GM11168 (cell line): ENCODE results near the gene DAAM1.

Experiments
- in situ Hi-C: fragments of 300-500 bp; cut with MboI; formaldehyde crosslinking; loops from one replicate; pipeline ENCODE4 v1.12.0; 2022; ENCODE audit warnings: low sequenced_read_pairs; ENCODE audit not compliant: unreplicated experiment

Gene DAAM1

DNA sequence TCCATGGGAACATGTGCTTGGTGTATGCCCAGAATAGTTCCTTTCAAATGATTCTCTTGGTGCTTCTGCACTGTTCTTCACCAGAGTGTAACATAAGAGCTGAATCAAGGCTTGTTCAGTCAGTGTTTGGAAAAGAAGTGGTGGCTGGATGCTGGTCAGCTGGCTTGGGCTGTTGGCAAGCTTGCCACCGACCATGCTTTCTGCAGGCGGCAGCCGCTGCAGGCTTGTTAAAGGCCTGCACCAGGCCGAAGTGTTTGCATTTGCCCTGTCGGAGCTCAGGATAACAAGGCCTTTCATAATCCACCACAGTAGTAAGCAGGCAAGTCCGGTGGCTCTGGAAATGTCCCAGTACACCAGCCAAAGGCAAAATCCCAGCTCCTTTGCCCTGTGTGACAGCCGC, 26.9 kb downstream of the DAAM1 start:
- in situ Hi-C loops: no loop called here

DNA sequence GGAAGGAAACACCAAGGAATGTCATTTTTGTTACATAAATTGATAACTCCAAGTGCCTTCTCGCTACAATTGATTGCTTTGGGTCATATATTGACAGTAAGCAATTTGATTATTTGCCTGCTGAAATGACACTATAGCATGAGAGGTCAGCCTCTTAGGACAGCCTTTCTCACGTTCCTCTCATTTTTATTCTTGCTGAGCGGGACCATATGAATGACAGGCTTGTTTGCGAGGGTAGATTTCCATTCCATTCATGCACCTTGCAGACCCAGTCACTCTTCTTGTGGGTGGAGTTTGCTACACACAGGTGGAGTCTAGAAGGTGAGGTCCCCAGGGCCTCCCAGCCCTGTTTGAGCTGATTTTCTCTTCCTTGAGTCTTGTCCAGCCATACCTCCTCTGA, 27.3 kb downstream of the DAAM1 start:
- in situ Hi-C loops: no loop called here

DNA sequence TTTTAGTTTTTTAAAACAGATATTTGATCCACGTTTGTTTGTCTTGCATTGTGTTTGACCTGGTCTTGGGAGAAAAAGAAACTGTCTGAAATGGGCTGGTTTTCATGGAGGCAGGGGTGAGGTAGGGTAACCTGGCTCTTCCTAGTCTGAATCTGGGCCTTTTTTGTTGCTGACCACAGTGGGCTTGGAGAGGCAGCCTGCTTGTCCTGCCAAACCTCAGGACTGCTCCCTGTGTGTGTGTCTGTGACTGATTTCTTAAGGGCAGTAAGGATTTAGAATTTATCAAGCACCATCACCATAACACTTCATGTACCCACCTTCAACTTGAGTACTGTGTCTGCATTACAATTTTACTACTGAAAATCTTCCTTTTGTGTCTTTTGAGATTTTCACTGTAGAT, 28.5 kb downstream of the DAAM1 start:
- in situ Hi-C loops: no loop called here

DNA sequence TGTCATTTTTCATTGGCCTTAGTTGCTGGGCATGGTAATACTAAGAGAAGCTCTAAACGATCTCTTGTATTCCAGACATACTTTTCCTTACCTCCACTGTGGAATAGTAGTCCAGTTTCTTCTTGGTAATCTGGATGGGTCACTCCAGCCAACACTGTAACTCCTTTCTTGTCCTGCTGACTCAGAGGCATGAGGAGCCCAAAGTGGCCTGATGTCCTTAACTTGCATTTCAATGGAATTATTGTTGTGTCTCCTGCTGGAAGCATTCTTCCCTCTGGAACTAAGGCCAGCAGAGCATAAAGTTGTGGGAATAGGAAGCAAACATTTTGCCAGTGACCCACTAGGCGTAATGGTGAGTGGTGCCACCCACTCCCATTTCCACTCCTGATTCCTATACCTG, 33.1 kb downstream of the DAAM1 start:
- in situ Hi-C loops: no loop called here

DNA sequence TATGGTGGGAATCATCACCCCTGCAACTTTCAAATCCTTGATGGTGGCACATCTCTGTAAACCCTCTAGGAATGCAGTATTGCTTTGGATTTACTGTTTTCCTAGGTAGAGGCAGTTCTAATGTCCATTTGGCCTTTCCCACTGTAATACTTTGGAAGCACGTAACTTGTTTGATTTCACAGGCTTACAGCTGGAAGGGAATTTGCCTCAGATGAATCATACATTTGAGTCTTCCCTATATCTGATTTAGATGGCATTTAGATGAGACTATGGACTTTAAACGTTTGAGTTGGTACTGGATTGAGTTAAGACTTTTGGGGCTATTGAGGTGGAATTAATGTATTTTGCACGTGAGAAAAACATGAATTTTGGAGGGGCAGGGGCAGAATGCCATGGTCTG, 35.9 kb downstream of the DAAM1 start:
- in situ Hi-C loops: no loop called here

DNA sequence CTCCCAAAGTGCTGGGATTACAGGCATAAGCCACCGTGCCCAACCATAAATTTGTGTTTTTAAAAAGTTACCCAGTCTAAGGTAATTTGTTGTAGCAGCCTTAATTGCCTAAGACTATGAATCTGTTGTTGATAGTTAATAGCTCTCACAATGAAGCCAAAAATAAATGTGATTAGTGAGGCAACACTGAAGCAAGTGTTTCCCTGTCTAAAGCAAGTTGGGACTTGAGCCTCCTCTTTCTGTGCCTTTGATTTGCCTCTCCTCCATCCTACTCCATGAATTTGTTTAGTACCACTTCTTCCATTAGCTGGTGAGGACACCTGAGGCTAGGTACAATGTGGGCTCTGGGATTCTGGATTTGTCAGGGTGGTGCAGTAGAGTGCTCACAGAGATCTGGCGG, 36.8 kb downstream of the DAAM1 start:
- in situ Hi-C loops: no loop called here

DNA sequence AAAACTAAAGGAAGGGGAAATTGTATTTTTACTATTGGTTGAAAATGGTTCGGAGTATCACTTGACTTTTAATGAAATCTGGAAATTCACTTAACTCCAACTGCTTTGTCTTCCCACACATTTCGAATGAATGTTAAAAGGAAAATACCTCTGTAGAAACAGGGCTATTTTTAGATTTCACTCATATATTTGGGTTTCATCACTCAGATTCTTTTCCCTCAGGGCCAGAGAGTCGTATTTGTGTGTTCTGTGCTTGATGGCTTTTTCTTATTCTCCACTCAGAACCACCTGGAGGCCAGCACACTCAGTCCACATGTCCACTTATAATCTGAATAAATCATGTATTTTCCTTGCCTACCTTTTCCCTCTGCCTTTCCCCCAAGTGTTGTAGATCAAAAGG, 40.0 kb downstream of the DAAM1 start:
- in situ Hi-C loops: no loop called here

DNA sequence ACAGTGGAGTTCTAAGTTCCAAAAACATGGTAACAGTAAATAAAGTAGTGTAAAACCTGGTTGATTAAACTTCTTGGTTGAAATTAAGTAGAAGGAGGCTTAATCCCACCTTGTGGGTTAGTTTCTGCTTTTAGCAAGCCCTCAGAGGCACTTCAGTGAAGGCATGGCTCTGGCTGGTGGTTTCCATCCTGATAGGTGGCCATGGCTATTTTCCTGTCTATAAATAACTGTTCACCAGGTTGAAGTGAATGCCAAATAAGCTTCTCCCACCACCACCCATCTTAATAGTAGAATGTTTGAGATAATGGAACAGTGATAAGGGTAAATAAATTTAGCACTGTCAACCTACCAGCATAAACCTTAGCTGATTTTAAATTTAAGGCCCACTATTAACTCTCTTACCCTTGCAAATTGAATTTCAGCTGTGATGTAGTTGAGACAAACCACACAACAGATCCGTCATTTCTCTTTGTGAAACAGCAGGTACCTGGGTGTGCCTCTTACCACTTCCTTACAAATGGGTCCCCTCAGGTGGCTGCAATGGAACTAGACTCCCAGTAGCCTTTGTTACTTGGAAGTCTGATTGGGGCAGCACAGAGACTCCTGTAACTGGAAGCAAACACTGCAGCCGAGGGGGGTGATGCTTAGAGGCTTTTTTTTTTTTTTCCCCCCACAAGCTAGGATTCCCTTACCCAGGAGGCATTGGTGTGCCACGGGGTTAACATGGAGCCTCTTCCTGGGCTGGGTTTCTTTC, 41.4 kb downstream of the DAAM1 start:
- in situ Hi-C loops: no loop called here

DNA sequence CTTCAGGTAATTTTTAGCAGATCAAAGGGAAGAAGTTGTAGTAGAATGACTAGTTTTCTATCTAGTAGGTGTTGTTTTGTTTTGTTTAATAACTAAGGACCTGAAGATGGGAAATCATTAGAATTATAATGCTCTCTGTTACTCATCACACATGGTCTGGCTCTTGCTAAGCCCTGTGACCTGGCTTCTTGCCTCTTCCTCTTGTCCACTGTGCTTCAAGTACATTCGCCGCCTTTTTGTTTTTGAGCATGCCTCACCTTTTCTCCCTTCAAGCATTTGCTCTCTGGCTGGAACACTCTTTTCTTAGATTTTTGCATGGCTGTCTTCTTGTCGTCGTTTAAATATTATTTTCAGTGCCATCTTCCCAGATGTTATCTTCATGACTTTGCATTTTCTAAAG, 47.7 kb downstream of the DAAM1 start:
- in situ Hi-C loops: no loop called here

DNA sequence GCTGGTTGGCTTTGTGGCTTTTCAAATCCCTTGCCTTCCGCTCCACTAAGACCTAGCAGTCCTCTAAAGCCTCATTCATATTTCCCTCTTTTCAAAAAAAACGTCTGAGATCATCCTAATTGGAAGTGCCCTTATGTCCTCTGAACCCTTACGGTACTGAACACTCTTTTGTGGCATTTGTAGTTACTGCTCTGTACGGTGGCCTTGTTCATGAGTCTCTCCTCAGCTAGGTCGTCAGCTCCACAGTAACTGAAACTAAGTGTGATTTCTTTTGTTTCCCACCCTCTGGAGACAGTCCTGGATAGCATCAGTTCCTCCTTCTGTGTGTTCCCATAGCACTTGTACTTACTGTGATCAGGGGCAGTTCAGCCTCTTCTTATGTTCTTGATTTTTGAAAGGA, 49.7 kb downstream of the DAAM1 start:
- in situ Hi-C loops: no loop called here

DNA sequence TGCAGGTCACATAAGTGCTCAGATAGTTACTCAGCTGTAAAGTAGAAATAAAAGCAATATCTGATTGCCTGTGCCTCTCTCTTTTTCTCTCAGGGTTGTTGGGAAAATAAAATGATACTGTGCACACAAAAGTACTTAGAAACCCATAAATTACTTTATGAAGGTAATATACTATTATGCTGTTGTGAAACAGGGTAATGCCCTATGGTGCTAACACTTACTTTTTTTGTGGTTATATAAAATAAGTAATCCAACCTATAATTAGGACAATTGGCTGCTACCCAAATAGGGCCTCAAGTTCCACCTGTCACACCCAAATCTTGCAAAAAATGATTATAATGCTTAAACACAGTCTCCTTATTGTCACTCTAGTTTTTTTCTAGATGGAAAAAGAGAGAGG, 50.6 kb downstream of the DAAM1 start:
- in situ Hi-C loops: no loop called here

DNA sequence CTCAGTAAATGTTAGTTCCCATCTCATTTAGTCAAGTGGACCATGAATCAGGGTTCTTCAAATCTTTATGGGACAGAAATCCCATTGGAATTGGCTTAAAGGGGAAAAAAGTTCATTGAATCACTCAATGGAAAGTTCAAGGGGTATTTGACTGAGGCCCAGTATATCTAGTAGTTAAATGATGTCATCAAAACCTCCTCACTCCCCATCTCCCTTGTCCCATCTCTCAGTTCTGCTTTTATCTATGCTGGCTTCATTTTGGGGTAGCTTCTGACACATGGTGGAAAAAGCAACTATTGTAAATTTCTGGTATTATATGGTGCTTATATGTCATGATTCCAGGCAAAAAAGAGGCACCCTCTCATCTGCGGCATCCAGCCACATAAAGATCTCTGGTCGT, 51.9 kb downstream of the DAAM1 start:
- in situ Hi-C loops: no loop called here

DNA sequence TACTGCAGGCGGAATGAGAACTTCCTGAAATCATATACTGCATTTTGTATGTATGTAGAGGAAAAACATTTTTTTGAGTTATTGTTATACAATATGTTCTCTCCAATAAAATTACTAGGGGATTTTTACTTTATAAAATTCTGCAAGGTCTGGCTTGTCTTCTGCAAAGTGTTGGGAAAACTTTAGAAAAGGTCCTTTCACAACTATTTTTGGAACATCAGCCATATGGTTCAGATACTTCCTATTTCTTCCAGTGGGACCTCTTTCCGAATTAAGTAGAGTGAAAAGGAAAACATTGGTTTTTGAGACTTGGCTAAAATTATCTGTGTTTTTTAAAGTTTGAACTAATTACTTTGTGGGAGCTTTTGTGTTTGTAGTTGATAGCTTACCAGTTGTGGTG, 52.7 kb downstream of the DAAM1 start:
- in situ Hi-C loops: no loop called here

DNA sequence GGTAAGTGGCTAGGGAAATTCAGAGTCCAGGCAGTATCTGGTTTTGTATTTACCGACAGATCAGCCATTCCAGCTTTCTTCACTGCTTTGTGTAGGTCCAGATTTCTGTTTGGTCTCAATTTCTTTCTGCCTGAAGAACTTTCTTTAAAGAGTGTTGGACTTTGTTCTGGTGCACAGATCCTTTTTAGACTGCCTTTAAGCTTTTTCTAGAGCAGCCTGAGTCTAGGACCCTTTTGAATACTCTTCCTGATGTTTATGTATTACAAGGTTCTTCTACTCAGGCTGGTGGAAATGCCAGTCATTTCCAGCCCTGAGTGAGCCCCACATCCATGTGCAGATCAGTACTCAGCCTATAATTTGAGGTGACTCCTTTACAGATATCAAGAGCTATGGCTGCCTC, 54.7 kb downstream of the DAAM1 start:
- in situ Hi-C loops: no loop called here

DNA sequence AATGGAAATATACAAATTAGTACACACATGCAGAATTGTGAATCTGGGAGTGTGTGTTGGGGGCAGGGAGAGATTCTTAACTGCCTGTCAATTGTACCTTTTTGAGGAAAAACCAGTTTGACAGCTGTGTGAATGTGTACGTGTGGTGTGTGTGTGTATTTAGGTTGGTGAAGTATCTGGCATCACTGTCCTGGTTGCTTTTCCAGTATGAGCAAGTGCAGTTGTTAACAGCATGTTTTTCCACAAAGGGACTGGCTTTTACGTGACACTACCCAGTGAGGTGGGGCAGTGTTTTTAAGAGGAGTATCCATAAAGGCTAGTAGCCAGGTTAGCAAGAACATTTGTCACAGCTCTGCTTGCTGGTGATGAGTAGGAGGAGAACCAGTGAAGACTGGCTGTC, 56.1 kb downstream of the DAAM1 start:
- in situ Hi-C loops: no loop called here

DNA sequence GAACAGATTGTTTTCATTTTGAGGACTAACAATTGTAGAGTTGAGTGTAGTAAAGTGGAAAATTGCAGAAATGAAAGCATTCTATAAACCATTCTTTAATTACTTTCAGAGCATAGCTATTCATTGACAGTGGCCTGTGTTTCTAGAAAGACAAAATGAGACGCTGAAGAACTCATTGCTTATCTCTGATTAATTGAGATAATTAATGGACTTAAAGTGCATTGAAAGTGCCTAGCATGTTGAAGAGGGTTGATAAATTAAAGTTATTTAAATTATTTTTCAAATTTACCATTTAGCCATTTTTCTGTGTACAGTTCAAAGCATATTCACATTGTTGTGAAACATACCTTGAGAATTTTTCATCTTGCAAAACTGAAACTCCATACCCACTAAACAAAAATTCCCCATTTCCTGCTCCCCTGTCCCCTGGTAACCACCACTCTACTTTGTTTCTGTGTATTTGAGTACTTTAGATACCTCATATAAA, 57.4 kb downstream of the DAAM1 start:
- in situ Hi-C loops: no loop called here

DNA sequence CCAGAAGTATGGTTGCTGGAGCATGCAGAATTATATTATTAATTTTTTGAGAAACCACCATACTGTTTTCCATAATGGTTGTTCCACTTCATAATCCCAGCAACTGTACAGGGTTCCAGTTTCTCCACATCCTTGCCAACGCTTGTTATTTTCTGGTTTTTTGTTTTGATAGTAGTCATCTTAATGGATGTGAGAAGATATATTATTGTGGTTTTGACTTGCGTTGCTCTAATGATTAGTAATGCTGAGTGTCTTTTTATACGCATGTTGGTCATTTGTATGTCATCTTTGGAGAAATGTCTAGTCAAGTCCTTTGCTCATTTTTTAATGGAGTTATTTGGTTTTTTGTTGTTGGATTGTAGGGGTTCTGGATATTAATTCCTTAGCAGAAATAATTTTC, 58.1 kb downstream of the DAAM1 start:
- in situ Hi-C loops: no loop called here

DNA sequence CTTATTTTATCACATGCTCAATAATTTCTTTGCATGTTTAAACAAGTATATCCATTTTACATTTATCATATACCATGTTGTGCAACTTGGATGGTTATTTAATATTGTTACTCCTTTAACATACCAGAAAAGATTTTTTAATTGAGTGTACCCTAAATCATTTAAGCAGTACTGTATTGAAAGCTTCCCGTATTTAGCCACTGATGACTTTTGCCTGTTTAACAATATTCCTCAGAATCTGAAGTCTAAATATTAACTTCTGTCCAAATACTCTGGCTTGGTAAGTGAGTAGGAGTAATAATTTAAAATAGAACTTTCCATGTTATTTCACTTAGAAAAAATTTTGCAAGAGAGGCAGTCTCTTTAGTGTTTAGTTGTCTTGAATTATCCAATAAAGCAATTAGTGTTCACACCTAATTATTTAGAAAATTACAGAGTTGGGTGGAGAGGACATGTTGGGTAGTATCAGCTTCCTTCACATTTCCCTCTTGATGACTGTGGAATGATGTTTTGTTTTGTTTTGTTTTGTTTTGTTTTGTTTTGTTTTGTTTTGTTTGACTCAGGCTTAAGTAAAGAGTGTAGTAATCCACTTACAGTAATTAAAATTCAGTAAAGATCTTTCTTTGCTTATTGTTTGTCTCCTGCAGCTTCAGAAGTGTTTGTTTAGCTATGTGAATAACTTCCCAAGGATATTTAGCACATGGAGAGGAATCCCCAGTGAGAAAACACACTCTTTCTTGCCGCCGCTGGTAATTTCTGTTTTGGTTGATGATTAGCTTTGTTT, 59.5 kb downstream of the DAAM1 start:
- in situ Hi-C loops: no loop called here

DNA sequence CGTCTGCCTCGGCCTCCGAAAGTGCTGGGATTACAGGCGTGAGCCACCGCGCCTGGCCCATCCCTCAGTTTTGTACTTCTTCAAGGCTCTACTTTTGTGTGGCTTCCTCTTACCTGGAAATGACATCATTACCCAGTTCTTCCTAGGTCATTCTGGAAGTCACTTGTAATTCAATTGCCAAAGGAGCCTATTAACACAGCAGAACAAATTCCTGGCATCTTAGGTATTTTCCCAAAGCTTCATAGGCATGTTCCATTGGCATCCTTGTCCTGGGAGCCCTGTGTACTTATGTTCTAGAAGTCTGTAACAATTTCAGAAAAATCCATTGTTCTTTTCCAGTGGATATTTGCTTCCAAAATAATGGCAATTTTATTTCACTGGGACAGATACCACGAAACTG, 60.6 kb downstream of the DAAM1 start:
- in situ Hi-C loops: no loop called here

DNA sequence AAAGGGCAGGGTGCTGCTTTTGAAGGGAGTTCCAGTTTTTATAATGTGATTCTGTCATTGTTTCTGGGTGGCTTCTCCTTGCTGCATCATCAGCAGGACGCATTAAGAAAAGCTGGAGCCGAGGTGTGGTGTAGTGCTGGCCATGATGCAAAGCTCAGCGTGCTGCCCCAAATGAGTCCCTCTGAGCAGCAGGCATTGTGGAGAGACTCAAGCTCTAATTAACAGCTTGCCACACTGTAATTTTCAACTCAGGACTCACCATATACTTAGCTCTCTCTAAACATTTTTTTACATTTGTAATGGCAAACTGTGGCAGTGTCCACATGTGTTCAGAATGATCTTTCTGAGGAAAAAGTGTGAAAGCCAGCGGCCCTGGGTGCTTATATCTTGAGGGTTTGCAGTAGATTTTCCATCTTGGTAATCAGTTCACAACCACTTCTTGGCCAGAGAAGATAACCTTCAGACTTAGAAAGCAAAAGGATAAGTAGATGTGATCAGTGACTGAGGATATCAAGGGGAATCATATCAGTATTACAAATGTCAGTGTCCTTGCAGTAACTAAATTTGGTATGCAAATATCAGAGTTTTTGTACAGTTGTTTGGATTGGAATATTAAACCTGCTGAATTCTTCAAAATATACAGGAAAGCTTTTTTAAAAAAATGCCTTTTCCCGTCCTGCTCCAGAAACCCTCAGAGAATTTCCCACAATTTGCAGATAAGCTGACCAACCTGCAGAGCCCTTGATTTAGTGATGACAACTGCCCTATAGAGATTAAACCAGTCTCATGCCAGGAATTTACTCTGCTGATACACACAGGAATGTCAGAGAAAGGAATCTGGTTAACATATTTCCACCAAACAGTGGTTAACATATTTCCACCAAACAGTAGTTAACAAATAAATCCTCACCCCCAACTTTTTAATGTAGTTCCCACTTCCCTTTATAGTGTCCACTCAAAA, 63.6 kb downstream of the DAAM1 start:
- in situ Hi-C loops: no loop called here
